Uterus (tissue), 4 donors: ENCODE measurements around the gene CELA3A. TPM values are rescaled to one million over a fixed set of nuclear protein-coding genes. Genes with fewer than 3 reads are reported as not detected.
"Not testable (repeated sequence)": the region's sequence is repeated elsewhere in the genome, so short reads cannot be mapped to it uniquely, and the experiment has no call there.

ENCODE experiments used
- DNase-seq, 2 donors: peaks; one replicate each; pipeline ENCODE4 v3.0.0-alpha.2; 2019 to 2020
- H3K27ac ChIP-seq, 2 donors: fragments of 200-600 bp; sonication (generic); 1 replicate in 1 of 2; 2 replicates in 1 of 2; pipeline ENCODE4 v1.5.1; 2016 to 2018
- H3K27me3 ChIP-seq, 2 donors: fragments of 200-600 bp; sonication (generic); one replicate each; pipeline ENCODE4 v1.5.1; 2018 to 2019; ENCODE audit warnings: control low read depth in 1 of 2
- H3K36me3 ChIP-seq, 2 donors: fragments of 200-600 bp; sonication (generic); one replicate each; pipeline ENCODE4 v1.5.1; 2019; ENCODE audit warnings: control low read depth in 1 of 2
- H3K4me1 ChIP-seq, 2 donors: fragments of 200-600 bp; sonication (generic); one replicate each; pipeline ENCODE4 v1.5.1; 2018 to 2019; ENCODE audit warnings: control low read depth in 1 of 2
- H3K4me3 ChIP-seq, 2 donors: fragments of 200-600 bp; sonication (generic); 1 replicate in 1 of 2; 2 replicates in 1 of 2; pipeline ENCODE4 v1.5.1; 2018 to 2019; ENCODE audit warnings: mild to moderate bottlenecking in 1 of 2
- H3K9me3 ChIP-seq, 2 donors: fragments of 200-600 bp; sonication (generic); one replicate each; pipeline ENCODE4 v1.5.1; 2019; ENCODE audit warnings: control low read depth in 1 of 2
- POLR2A ChIP-seq, 2 donors: fragments of 450-650 bp; IDR thresholded peaks; one replicate each; pipeline ENCODE4 v1.6.1; 2016; ENCODE audit warnings: antibody characterized with exemption in 2 of 2, mild to moderate bottlenecking in 1 of 2, moderate library complexity in 1 of 2
- intact Hi-C: fragments of 100-400 bp; cut with DNase I; formaldehyde crosslinking; loops from one replicate; pipeline ENCODE4 v1.15.1; 2023; ENCODE audit warnings: low total_unique reads
- total RNA-seq, 4 donors: library from RNA; depleted of rRNA in 3 of 4; stranded (reverse); fragments of >200 nt in 3 of 4; gene quantifications; one replicate each; pipeline versions ENCODE4 v1.1.0 to v1.2.4, GENCODE V29; 2014 to 2023
- TF ChIP-seq, protein P1 (sequence below), 4 experiments: fragments of 200-600 bp in 2 of 4; fragments of 450-650 bp in 2 of 4; sonication (generic) in 2 of 4; IDR thresholded peaks; one replicate each; pipeline ENCODE4 v1.5.1; 2016 to 2019; ENCODE audit warnings: antibody characterized with exemption in 4 of 4, mild to moderate bottlenecking in 2 of 4, moderate library complexity in 1 of 4
- donor health status: DM: yes; HTN: yes; CAD: no.

The CELA3A gene
- total RNA-seq, 4 donors from 2014 or later: not detected

DNA sequence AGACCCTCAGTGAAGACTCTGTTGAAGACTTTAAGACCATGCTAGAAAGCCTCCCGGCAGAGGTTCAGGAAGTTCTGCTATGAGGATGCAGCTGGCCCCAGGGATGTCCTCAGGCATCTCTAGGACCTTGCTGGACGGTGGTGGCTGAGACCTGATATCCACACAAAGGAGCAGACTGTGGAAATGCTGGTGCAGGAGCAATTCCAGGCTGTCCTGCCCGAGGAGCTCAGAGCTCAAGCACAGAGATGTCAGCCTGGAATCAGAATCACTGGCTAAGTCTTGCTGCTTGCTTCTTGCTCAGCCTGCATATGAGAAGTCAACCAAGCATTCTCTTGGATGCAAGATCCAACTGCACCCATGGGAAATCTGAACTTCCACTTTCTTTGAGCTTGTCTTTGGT lies 29.0 kb downstream of the CELA3A start:
- H3K9me3 ChIP-seq: no peaks in the 10 kb centered on the region
- H3K4me3 ChIP-seq: no peak overlapping the region
- H3K27ac ChIP-seq: no peak overlapping the region
- intact Hi-C loops: no loop called here
- DNase-seq: no peak
- no peaks in the 10 kb centered on the region for H3K27me3 ChIP-seq
- TF ChIP-seq, protein P1, sequence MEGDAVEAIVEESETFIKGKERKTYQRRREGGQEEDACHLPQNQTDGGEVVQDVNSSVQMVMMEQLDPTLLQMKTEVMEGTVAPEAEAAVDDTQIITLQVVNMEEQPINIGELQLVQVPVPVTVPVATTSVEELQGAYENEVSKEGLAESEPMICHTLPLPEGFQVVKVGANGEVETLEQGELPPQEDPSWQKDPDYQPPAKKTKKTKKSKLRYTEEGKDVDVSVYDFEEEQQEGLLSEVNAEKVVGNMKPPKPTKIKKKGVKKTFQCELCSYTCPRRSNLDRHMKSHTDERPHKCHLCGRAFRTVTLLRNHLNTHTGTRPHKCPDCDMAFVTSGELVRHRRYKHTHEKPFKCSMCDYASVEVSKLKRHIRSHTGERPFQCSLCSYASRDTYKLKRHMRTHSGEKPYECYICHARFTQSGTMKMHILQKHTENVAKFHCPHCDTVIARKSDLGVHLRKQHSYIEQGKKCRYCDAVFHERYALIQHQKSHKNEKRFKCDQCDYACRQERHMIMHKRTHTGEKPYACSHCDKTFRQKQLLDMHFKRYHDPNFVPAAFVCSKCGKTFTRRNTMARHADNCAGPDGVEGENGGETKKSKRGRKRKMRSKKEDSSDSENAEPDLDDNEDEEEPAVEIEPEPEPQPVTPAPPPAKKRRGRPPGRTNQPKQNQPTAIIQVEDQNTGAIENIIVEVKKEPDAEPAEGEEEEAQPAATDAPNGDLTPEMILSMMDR (IDR thresholded peaks at IDR 0.05): no peak
- no peak for TF ChIP-seq POLR2A (IDR thresholded peaks at IDR 0.05)
- no peaks in the 10 kb centered on the region for H3K36me3 ChIP-seq
- H3K4me1 ChIP-seq: no peaks in the 10 kb centered on the region

- Histone ChIP-seq H3K27ac (no peak overlapping the region), H3K4me1 (no peaks in the 10 kb centered on the region), H3K9me3 (no peaks in the 10 kb centered on the region), H3K27me3 (no peaks in the 10 kb centered on the region), H3K4me3 (no peak overlapping the region), H3K36me3 (no peaks in the 10 kb centered on the region)
- no peak for TF ChIP-seq POLR2A (IDR thresholded peaks at IDR 0.05)
- TF ChIP-seq, protein P1 (IDR thresholded peaks at IDR 0.05): no peak
- no peak for DNase-seq
- intact Hi-C loops: no loop called here
Observed at GRCh38 chr1:22031214-22031962, 29.9 kb downstream of the CELA3A start.

DNA sequence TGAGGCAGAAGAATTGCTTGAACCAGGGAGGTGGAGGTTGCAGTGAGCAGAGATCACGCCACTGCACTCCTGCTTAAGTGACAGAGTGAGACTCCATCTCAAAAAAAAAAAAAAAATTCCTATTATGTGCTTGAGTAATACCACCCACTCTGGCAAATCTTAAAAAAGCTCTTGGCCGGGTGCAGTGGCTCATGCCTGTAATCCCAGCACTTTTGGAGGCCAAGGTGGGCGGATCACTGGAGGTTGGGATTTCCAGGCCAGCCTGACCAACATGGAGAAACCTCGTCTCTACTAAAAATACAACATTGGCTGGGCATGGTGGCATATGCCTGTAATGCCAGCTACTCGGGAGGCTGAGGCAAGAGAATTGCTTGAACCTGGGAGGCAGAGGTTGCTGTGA lies 33.4 kb downstream of the CELA3A start:
- intact Hi-C loops, H3K27ac ChIP-seq, DNase-seq, H3K9me3 ChIP-seq, H3K27me3 ChIP-seq, H3K4me3 ChIP-seq, H3K4me1 ChIP-seq, H3K36me3 ChIP-seq: not testable (repeated sequence)

DNA sequence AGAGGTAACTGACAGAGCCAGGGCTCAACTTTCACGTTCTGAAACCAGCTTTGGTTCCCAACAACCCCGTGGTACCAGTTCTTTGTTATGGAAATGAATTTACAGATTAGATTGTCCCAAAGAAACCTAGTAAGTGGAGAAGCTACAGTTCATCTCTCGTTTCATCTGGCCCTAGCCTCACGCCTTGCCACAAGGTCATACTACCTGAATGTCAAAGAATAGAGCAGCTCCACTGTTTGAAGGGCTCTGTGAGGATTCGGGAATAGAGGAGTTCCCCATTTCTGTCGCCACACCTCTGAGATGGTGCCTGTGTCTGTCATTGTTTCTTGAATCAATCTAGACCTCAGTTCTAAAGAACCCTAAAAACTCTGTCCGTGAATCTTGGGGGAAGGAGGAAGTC lies 36.1 kb downstream of the CELA3A start:
- Histone ChIP-seq H3K27me3 (no peaks in the 10 kb centered on the region), H3K9me3 (no peaks in the 10 kb centered on the region), H3K4me1 (no peaks in the 10 kb centered on the region), H3K36me3 (no peaks in the 10 kb centered on the region), H3K4me3 (no peak overlapping the region), H3K27ac (no peak overlapping the region)
- no peak for DNase-seq
- TF ChIP-seq, protein P1 (IDR thresholded peaks at IDR 0.05): no peak
- no peak for TF ChIP-seq POLR2A (IDR thresholded peaks at IDR 0.05)
- intact Hi-C loops: no loop called here

GRCh38 chr1:22038036-22038435 lies 36.6 kb downstream of the CELA3A start:
- Histone ChIP-seq H3K36me3 (no peaks in the 10 kb centered on the region), H3K4me1 (no peaks in the 10 kb centered on the region), H3K27me3 (no peaks in the 10 kb centered on the region), H3K9me3 (no peaks in the 10 kb centered on the region), H3K4me3 (no peak overlapping the region), H3K27ac (no peak overlapping the region)
- intact Hi-C loops: no loop called here
- TF ChIP-seq, protein P1 (IDR thresholded peaks at IDR 0.05): no peak
- TF ChIP-seq POLR2A (IDR thresholded peaks at IDR 0.05): no peak
- DNase-seq: no peak
